WTC11 (cell line): Measurements from ENCODE around the gene ZDHHC14. TPM values are rescaled to one million over a fixed set of nuclear protein-coding genes. Genes with fewer than 3 reads are reported as not detected.
A peak's percentile ranks its signal among the peaks of the same experiment; 100 is the strongest.

Source experiments
- ATAC-seq: fragments of 200-7000 bp; cut with Tn5 transposase; 2 replicates; pipeline ENCODE4 v1.10.0; 2021; ENCODE audit warnings: mild to moderate bottlenecking, moderate library complexity
- CTCF ChIA-PET: fragments of 300-600 bp; sonication (Branson Sonifier 250); formaldehyde crosslinking; loops from one replicate; lab custom pipeline; 2021; ENCODE audit warnings: antibody characterized with exemption; lab: Charles Lee
- POLR2A ChIA-PET: fragments of 350-600 bp; sonication (Branson Sonifier 250); formaldehyde crosslinking; loops from one replicate; lab custom pipeline; 2021; ENCODE audit warnings: antibody characterized with exemption; lab: Charles Lee
- DNase-seq: peaks from one replicate; pipeline ENCODE4 v3.0.0; 2021; ENCODE audit warnings: low spot score
- H3K27ac Mint-ChIP-seq: 2 replicates; pipeline ENCODE4 v1.8.0; 2021; ENCODE audit warnings: mixed read lengths
- H3K27me3 Mint-ChIP-seq: 2 replicates; pipeline ENCODE4 v1.8.0; 2021; ENCODE audit warnings: low read depth, mild to moderate bottlenecking, moderate library complexity, mixed read lengths
- H3K36me3 Mint-ChIP-seq: 2 replicates; pipeline ENCODE4 v1.8.0; 2021; ENCODE audit warnings: mixed read lengths
- H3K4me1 Mint-ChIP-seq: 2 replicates; pipeline ENCODE4 v1.8.0; 2022; ENCODE audit warnings: mixed read lengths
- H3K4me3 Mint-ChIP-seq: 2 replicates; pipeline ENCODE4 v1.8.0; 2021; ENCODE audit warnings: mild to moderate bottlenecking, moderate library complexity, mixed read lengths
- H3K9me3 Mint-ChIP-seq: 2 replicates; pipeline ENCODE4 v1.8.0; 2021; ENCODE audit warnings: mixed read lengths
- AFF4 ChIP-seq: sonication (generic); formaldehyde crosslinking; IDR thresholded peaks from 2 replicates; pipeline ENCODE4 v1.8.1; 2023; ENCODE audit warnings: mild to moderate bottlenecking, missing genetic modification reagents, borderline replicate concordance
- CREB1 ChIP-seq: sonication (generic); formaldehyde crosslinking; IDR thresholded peaks from 2 replicates; pipeline ENCODE4 v1.8.0; 2023; ENCODE audit warnings: mild to moderate bottlenecking, missing genetic modification reagents
- ETV6 ChIP-seq: sonication (generic); formaldehyde crosslinking; IDR thresholded peaks from 2 replicates; pipeline ENCODE4 v1.8.1; 2022; ENCODE audit warnings: mild to moderate bottlenecking, missing genetic modification reagents
- FOXK1 ChIP-seq: sonication (generic); formaldehyde crosslinking; IDR thresholded peaks from 2 replicates; pipeline ENCODE4 v1.8.0; 2022; ENCODE audit warnings: mild to moderate bottlenecking, moderate library complexity, missing genetic modification reagents
- IRF2 ChIP-seq: sonication (generic); formaldehyde crosslinking; IDR thresholded peaks from 2 replicates; pipeline ENCODE4 v1.8.0; 2022; ENCODE audit warnings: low read depth, missing genetic modification reagents, borderline replicate concordance
- JAZF1 ChIP-seq: fragments of 250-450 bp; sonication (Bioruptor Pico); IDR thresholded peaks from 2 replicates; pipeline ENCODE4 v1.9.0; 2021; ENCODE audit warnings: moderate library complexity, mild to moderate bottlenecking, inconsistent platforms
- NR2C2 ChIP-seq: sonication (generic); formaldehyde crosslinking; IDR thresholded peaks from 2 replicates; pipeline ENCODE4 v1.8.0; 2022; ENCODE audit warnings: mild to moderate bottlenecking, missing genetic modification reagents
- NR3C1 ChIP-seq: sonication (generic); formaldehyde crosslinking; conservative IDR thresholded peaks from 2 replicates; pipeline ENCODE4 v1.8.1; 2023; ENCODE audit warnings: low read depth, mild to moderate bottlenecking, missing genetic modification reagents
- OVOL2 ChIP-seq: fragments of 250-450 bp; sonication (Bioruptor Pico); IDR thresholded peaks from 2 replicates; pipeline ENCODE4 v1.9.0; 2021; ENCODE audit warnings: mild to moderate bottlenecking, borderline replicate concordance
- TP53 ChIP-seq: sonication (generic); formaldehyde crosslinking; IDR thresholded peaks from 2 replicates; pipeline ENCODE4 v1.8.1; 2023; ENCODE audit warnings: mild to moderate bottlenecking, missing genetic modification reagents
- ZNF138 ChIP-seq: sonication (generic); formaldehyde crosslinking; conservative IDR thresholded peaks from 2 replicates; pipeline ENCODE4 v1.8.1; 2022; ENCODE audit warnings: mild to moderate bottlenecking, moderate library complexity, missing genetic modification reagents
- ZNF232 ChIP-seq: sonication (generic); formaldehyde crosslinking; IDR thresholded peaks from 2 replicates; pipeline ENCODE4 v1.8.0; 2022; ENCODE audit warnings: mild to moderate bottlenecking, missing genetic modification reagents
- ZNF281 ChIP-seq: sonication (generic); formaldehyde crosslinking; IDR thresholded peaks from 2 replicates; pipeline ENCODE4 v1.8.0; 2023; ENCODE audit warnings: mild to moderate bottlenecking, missing genetic modification reagents
- total RNA-seq: library from RNA; stranded (reverse); gene quantifications from 3 replicates; pipeline ENCODE4 v1.2.3, GENCODE V29; 2021
- TF ChIP-seq, protein P1 (sequence below): sonication (generic); formaldehyde crosslinking; IDR thresholded peaks from 2 replicates; pipeline ENCODE4 v1.8.0; 2022; ENCODE audit warnings: mild to moderate bottlenecking, missing genetic modification reagents
- TF ChIP-seq, protein P2 (sequence below): sonication (generic); formaldehyde crosslinking; IDR thresholded peaks from 2 replicates; pipeline ENCODE4 v1.8.0; 2022; ENCODE audit warnings: missing genetic modification reagents
- TF ChIP-seq, protein P3 (sequence below): sonication (generic); formaldehyde crosslinking; IDR thresholded peaks from 2 replicates; pipeline ENCODE4 v1.8.0; 2023; ENCODE audit warnings: missing genetic modification reagents

ZDHHC14 gene
- total RNA-seq, 1 experiment from 2014 or later, result 6.6 TPM

GRCh38 chr6:157366648-157367047 is 14.3 kb upstream of the ZDHHC14 start:
- peaks cover 7% of the 10 kb centered on the region for H3K4me1 Mint-ChIP-seq
- ATAC-seq (peak; percentile 78), DNase-seq (no peak)
- H3K9me3 Mint-ChIP-seq, result no peaks in the 10 kb centered on the region
- ChIA-PET POLR2A (interaction anchor here (1.2 kb wide), 1 partner anchor 13 kb away, joined by 3 read pairs; no protein-coding TSS in a partner anchor), CTCF (no interaction called here)
- TF ChIP-seq, protein P1, sequence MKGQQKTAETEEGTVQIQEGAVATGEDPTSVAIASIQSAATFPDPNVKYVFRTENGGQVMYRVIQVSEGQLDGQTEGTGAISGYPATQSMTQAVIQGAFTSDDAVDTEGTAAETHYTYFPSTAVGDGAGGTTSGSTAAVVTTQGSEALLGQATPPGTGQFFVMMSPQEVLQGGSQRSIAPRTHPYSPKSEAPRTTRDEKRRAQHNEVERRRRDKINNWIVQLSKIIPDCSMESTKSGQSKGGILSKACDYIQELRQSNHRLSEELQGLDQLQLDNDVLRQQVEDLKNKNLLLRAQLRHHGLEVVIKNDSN (CRISPR knock-in tag), result no peak
- no peak for TF ChIP-seq FOXK1
- TF ChIP-seq, protein P2, sequence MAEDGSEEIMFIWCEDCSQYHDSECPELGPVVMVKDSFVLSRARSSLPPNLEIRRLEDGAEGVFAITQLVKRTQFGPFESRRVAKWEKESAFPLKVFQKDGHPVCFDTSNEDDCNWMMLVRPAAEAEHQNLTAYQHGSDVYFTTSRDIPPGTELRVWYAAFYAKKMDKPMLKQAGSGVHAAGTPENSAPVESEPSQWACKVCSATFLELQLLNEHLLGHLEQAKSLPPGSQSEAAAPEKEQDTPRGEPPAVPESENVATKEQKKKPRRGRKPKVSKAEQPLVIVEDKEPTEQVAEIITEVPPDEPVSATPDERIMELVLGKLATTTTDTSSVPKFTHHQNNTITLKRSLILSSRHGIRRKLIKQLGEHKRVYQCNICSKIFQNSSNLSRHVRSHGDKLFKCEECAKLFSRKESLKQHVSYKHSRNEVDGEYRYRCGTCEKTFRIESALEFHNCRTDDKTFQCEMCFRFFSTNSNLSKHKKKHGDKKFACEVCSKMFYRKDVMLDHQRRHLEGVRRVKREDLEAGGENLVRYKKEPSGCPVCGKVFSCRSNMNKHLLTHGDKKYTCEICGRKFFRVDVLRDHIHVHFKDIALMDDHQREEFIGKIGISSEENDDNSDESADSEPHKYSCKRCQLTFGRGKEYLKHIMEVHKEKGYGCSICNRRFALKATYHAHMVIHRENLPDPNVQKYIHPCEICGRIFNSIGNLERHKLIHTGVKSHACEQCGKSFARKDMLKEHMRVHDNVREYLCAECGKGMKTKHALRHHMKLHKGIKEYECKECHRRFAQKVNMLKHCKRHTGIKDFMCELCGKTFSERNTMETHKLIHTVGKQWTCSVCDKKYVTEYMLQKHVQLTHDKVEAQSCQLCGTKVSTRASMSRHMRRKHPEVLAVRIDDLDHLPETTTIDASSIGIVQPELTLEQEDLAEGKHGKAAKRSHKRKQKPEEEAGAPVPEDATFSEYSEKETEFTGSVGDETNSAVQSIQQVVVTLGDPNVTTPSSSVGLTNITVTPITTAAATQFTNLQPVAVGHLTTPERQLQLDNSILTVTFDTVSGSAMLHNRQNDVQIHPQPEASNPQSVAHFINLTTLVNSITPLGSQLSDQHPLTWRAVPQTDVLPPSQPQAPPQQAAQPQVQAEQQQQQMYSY (CRISPR knock-in tag), result no peak
- TF ChIP-seq, protein P3, sequence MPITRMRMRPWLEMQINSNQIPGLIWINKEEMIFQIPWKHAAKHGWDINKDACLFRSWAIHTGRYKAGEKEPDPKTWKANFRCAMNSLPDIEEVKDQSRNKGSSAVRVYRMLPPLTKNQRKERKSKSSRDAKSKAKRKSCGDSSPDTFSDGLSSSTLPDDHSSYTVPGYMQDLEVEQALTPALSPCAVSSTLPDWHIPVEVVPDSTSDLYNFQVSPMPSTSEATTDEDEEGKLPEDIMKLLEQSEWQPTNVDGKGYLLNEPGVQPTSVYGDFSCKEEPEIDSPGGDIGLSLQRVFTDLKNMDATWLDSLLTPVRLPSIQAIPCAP (CRISPR knock-in tag), result no peak
- TF ChIP-seq IRF2, result no peak
- TF ChIP-seq JAZF1 (CRISPR knock-in tag), result no peak
- no peak for TF ChIP-seq NR3C1 (CRISPR knock-in tag)
- no peak for TF ChIP-seq ETV6 (CRISPR knock-in tag)
- TF ChIP-seq ZNF138 (CRISPR knock-in tag), result no peak
- TF ChIP-seq TP53, result no peak
- TF ChIP-seq OVOL2 (CRISPR knock-in tag), result no peak
- TF ChIP-seq NR2C2 (CRISPR knock-in tag), result no peak
- no peak for TF ChIP-seq AFF4 (CRISPR knock-in tag)
- TF ChIP-seq ZNF281 (CRISPR knock-in tag), result no peak
- TF ChIP-seq ZNF232 (CRISPR knock-in tag), result no peak
- no peak for TF ChIP-seq CREB1 (CRISPR knock-in tag)
- H3K27ac Mint-ChIP-seq, result no peak overlapping the region
- no peaks in the 10 kb centered on the region for H3K27me3 Mint-ChIP-seq
- H3K36me3 Mint-ChIP-seq, result no peaks in the 10 kb centered on the region
- no peak overlapping the region for H3K4me3 Mint-ChIP-seq
